ENCODE measurements around the gene USP3.

- TF ChIP-seq CTCF (IDR thresholded peaks at IDR 0.05) (no peak), POLR2A (IDR thresholded peaks at IDR 0.05) (no peak)
Observed at GRCh38 chr15:63640146-63640545, 135.8 kb downstream of the USP3 start.
